HG02571 (cell line): Measurements from ENCODE around the gene CBL.
"Not testable (repeated sequence)": the region's sequence is repeated elsewhere in the genome, so short reads cannot be mapped to it uniquely, and the experiment has no call there.

Experiments used
- ATAC-seq: cut with Tn5 transposase; IDR thresholded peaks from one replicate; pipeline ENCODE4 v1.9.1; 2021; ENCODE audit warnings: mild to moderate bottlenecking, moderate library complexity; ENCODE audit not compliant: unreplicated experiment

CBL gene

DNA sequence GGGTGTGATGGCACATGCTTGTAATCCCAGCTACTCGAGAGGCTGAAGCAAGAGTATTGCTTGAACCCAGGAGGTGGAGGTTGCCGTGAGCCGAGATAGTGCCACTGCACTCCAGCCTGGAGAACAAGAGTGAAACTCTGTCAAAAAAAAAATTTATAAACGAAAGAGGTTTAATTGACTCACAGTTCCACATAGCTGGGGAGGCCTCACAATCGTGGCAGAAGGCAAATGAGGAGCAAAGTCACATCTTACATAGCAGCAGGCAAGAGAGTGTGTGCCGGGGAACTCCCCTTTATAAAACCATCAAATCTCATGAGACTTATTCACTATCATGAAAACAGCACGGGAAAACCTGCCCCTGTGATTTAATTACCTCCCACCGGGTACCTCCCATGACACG lies 21.7 kb upstream of the CBL start:
- ATAC-seq: not testable (repeated sequence)

DNA sequence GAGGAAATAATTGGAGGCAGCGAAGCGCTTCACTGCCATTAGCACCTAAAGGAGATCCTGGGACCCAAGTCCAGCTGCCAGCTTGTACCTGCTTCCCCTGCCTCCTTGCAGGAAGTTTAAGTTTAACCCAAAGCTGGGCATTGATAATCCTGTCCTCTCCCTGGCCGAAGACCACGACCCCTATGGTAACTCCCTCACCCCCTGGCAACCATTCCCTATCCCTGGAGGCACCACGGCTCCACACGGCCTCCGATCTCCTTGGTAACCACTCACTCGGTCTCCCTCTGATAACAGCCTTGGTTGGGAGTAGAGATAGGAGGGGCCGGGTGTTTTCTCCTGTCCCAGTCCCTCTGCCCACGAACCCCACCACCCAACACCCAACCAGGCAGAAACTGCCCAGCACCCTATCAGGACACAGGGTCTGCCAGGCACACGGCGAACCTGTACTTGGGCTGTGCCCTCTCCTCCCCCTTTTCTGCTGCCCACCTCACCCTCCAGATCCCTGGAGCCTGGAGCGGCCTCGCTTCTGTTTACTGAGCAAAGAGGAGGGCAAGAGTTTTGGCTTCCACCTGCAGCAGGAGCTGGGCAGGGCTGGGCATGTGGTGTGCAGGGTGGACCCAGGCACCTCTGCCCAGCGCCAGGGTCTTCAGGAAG lies 20.0 kb upstream of the CBL start:
- no peak for ATAC-seq

- no peak for ATAC-seq
Measured at GRCh38 chr11:119187123-119187892, 18.8 kb upstream of the CBL start.

- ATAC-seq: no peak
Measured at GRCh38 chr11:119188067-119188466, 18.1 kb upstream of the CBL start.

GRCh38 chr11:119188887-119189286 lies 17.3 kb upstream of the CBL start:
- no peak for ATAC-seq

DNA sequence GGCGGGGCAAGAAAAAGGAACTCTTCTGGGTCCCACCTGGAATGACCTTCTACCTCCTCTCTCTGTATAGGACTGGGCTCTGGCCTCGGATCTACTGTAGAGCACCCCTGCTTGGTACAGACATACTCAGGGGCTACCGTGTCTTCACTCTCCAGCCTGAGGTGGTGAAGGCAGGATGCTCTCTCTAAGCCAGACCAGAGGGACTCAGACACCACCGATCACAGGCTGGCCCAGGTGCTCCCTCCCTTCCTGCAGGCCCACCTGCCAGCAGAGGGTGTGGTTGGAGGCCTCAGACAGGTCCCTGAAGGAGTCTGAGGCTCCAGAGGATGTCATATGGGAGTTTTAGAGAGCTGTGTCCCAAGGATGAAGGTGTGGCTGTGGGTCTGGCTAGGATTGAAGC lies 16.7 kb upstream of the CBL start:
- no peak for ATAC-seq

DNA sequence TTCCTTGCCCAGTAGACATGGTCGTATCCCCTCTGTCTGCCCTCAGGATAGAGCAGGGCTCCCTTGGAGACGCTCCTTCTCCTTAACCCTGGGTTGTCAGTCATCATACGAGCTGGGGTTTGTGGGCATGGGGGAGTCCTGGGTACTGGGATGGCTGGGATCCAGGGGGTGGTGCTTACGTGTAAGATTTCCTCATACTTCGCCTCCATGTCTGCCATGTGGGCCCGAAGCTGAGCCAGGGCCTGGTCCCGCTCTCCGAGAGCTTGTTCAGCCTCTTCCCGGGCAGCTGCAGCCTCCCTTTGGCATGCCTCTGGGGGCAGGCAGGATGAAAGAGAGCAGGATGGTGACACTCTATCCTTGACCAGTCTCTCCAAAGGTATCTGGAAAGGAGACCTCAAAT lies 15.6 kb upstream of the CBL start:
- no peak for ATAC-seq

- not testable (repeated sequence) for ATAC-seq
Measured at GRCh38 chr11:119191265-119191664, 14.9 kb upstream of the CBL start.

- no peak for ATAC-seq
Measured at GRCh38 chr11:119192111-119192510, 14.0 kb upstream of the CBL start.

- no peak for ATAC-seq
Measured at GRCh38 chr11:119193001-119193400, 13.1 kb upstream of the CBL start.

GRCh38 chr11:119193626-119194025 lies 12.5 kb upstream of the CBL start:
- ATAC-seq: no peak

- ATAC-seq: no peak
Measured at GRCh38 chr11:119194811-119195440, 11.2 kb upstream of the CBL start.

- no peak for ATAC-seq
Measured at GRCh38 chr11:119195680-119196079, 10.5 kb upstream of the CBL start.

- no peak for ATAC-seq
Measured at GRCh38 chr11:119196833-119197483, 9.2 kb upstream of the CBL start.

DNA sequence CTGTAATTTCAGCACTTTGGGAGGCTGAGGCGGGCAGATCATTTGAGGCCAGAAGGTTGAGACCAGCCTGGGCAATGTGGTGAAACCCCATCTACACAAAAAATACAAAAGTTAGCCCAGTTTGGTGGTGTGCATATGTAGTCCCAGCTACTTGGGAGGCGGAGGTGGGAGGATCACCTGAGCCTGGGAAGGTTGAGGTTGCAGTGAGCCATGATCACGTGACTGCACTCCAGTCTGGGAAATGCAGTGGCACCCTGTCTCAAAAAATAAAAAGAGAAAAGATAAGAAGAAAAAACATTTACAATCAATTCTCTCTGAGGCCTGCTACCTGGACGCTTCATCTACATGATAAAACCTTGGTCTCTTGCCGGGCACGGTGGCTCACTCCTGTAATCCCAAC lies 7.2 kb upstream of the CBL start:
- no peak for ATAC-seq

DNA sequence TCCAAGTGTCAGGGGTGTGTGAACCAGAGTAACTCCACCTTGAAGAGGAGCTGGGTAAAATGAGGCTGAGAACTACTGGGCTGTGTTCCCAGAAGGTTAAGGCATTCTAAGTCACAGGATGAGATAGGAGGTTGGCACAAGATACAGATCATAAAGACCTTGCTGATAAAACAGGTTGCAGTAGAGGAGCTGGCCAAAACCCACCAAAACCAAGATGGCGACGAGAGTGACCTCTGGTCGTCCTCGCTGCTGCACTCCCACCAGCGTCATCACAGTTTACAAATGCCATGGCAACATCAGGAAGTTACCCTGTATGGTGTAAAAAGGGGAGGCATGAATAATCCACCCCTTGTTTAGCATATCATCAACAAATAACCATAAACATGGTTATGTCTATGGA lies 4.9 kb upstream of the CBL start:
- not testable (repeated sequence) for ATAC-seq

GRCh38 chr11:119202554-119202953 lies 3.6 kb upstream of the CBL start:
- no peak for ATAC-seq

- ATAC-seq: no peak
Measured at GRCh38 chr11:119204066-119204465, 2.1 kb upstream of the CBL start.

- ATAC-seq: no peak
Measured at GRCh38 chr11:119205080-119205479, 1.1 kb upstream of the CBL start.

DNA sequence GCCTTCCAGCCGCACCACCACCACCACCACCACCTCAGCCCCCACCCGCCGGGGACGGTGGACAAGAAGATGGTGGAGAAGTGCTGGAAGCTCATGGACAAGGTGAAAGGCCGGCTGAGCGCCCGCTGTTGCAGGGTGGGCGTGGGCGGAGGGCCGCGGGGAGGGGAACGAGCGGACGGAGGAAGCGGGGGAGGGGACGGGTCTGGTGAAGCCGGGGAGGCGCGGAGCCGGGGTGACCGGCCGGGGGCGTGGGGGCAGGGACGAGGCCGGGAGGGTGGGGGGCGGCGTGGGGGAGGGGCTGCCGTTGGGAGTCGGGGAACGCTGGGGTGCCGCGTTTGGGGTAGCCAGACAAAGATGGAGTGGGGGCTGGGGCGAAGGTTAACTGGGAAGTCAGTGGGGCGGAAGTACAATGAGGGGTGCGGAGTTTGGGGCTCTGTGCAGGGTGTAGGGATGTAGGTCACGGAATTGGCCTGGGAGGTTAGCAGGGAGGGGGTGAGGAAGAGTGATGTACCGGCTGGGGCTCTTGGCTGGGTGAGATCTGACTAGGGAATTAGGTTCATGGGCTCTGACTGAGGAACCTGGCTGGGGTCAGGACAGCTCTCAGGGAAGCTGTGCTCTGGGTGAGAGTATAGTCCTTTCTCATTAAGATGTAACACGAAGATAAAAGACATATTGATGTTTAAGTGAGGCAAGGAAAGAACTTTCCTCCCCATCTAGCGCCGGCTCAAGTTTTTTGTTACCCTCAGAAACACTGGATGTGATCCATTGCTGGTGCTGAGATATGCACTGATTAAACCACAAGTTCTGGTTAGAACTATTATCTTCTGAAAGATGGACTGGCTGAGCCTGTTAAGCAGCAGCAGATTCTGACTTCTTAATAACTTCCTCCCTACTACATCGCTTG lies 624 bp downstream of the CBL start:
- peak; percentile 32 for ATAC-seq
